HG02759 (cell line): ENCODE data around the gene BTC.
"Not testable (repeated sequence)": the region's sequence is repeated elsewhere in the genome, so short reads cannot be mapped to it uniquely, and the experiment has no call there.

Experiments used
- ATAC-seq: cut with Tn5 transposase; IDR thresholded peaks from one replicate; pipeline ENCODE4 v1.9.1; 2021; ENCODE audit warnings: mild to moderate bottlenecking, moderate library complexity; ENCODE audit not compliant: unreplicated experiment

Gene BTC

GRCh38 chr4:74794382-74795010, at the start of gene BTC:
Gene BTC (minus strand): TSS chr4:74794523. CDS start chr4:74794325, 198 bp downstream.
- peak; percentile 43 for ATAC-seq

DNA sequence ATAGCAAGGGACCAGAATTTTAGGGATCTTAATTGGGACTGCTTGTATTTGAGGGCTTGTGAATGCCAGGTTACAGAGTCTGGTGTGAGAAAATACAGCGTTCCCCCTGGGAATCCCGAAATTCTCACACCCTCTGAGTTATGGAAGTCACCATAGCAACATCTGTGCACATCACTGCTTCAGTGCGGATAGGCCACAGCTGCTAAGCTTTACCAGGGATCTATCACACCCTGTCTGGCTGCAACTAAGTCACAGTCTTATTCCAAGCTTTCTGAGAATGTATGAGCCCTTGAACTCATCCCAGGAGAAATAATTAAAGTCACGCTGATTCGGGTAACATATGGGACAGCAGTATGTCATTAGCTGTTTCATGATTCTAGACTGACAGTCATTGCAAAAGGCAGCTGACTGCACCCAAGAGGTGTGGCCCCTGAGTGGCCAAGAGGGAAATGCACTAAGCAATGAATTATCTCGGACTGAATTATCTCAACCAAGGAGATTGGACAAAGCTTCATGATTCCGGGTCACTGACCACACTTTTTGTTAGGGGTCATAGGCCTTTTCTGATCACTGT, 46.7 kb upstream of the BTC start:
- no peak for ATAC-seq

DNA sequence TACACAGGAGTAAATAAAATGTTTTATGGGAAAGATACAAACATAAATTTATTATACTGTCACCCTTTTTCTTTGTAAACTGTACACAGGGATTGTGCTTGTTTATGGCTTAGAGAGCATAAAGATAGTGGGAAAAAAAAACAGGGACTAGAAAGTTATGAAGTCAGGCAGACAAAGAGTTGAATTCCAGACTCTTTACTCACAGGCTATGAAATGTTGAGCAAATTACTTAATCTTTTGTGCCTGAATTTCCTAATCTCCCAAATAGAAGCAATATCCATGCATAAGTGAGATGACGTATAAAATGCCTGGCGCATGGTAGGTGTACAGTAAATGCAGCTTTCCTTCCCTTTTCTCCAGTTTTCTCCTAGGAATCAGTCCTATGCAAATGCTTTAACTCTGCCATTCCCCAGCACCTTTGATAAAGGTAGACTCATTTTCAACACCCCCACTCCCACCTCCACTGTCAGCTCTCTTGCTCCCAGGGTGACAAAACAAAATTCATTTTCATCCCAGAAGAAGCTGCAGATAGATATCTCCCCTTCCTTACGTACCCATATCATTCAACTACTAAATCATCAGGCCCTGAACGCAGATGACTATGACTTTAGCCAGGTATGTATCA, 44.5 kb upstream of the BTC start:
- ATAC-seq, result no peak

DNA sequence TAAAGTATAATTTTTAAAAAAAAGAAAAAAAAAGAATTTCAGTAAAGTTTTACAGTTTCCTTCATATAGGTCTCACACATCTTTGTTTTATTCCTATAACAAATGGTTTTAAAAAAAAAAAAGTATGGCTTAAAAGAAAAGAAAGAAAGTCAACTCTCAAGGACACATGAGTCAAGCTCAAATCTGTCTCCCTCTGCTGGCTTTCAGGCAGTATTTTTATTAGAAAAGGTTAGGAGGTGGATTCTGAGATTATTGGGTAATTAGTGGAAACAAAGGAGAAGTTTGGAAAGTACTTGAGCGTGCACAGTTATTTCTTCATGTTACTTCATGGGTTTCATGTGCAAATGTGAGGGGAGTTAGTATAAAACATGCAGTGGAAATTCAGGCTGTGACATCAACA, 36.6 kb upstream of the BTC start:
- ATAC-seq, result no peak

- peak; percentile 69 for ATAC-seq
Observed at GRCh38 chr4:74823194-74823593, 28.9 kb upstream of the BTC start.

- ATAC-seq, result no peak
Observed at GRCh38 chr4:74822603-74823002, 28.3 kb upstream of the BTC start.

DNA sequence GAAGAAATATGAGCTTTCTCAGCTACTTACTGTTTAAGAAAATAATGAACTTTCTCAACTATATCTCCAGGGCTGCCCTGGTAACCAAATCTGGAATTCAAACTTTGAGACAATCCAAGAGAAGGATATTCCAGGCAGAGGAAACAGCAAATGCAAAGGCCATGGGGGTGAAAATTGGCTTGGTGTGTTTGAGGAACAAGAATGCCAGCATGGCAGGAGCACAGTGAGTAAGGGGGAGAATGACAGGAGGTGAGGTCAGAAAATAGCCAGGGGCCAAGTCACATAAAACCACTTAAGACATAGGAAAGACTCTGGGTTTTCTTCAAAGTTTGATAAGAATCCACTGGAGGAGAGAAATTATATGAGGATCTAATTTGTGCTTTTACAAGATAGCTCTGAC, 27.2 kb upstream of the BTC start:
- ATAC-seq, result no peak

- no peak for ATAC-seq
Observed at GRCh38 chr4:74814052-74814451, 19.7 kb upstream of the BTC start.

GRCh38 chr4:74812056-74812455, 17.7 kb upstream of the BTC start:
- not testable (repeated sequence) for ATAC-seq

- ATAC-seq, result no peak
Observed at GRCh38 chr4:74805601-74806000, 11.3 kb upstream of the BTC start.

DNA sequence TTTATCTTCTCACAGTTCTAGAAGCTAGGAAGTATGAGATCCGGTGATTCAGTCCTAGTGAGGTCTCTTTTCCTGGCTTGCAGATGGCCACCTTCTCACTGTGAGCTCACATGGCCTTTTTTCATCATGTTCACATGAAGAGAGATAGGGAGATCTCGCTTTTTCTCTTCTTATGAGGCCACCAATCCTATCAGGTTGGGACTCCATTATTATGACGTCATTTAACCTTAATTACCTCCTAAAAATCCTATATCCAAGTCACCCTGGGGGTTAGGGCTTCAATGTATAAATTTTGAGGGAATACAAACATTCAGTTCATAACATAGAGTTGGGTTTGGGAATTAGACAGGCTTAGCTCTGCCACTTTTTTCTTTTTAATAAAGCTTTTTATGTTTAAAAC, 6.0 kb upstream of the BTC start:
- ATAC-seq, result no peak

- ATAC-seq, result no peak
Observed at GRCh38 chr4:74796631-74797030, 2.3 kb upstream of the BTC start.

DNA sequence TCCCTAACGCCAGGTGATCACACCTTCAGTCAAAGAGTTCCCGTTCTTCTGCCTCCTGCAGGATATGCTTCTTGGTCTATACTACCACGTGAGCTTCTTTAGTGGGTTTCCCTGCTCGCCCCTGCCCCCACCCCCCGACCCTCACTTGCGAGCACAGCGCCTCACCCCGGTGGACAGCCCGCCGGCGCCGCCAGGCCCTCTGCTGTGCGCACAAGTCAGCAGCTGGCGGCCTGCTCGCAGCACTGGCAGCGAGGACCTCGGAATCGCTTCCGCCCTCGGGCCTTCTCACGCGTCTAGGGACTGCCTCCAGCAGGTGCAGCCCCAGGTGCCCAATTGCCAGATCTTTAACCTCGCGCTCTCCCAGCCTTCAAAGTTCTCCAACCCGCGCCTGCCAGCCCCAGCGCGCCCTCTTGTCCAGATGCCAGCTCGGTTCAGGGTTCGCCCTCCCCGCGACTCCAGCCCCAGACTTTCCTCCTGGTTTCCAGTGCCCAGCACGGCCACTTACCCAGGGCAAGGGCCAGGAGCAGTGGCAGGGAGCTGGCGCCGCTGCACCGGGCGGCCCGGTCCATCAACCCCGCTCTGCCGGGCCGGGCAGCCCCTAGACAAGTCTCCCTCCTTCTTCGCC, 454 bp downstream of the BTC start:
- ATAC-seq, result peak; percentile 82

DNA sequence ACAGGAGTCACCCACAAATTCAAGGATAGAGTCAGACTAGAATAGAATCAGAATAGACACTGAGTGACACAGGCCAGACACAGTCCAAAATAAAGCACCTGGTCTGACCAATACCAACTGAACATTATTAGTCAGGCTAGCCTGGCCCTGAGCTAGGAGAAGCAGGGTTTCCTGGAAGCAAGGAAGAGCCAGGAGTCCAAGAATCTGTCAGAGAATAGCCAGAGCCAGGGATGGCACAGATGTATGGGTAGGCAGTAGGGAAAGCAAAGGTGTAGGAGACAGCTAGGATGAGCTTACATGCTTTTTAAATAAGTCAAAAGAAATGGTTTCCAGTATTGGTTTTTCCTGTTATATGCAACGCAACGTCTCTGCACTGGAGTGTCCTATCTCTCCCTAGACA, 3.7 kb downstream of the BTC start:
- ATAC-seq, result no peak

DNA sequence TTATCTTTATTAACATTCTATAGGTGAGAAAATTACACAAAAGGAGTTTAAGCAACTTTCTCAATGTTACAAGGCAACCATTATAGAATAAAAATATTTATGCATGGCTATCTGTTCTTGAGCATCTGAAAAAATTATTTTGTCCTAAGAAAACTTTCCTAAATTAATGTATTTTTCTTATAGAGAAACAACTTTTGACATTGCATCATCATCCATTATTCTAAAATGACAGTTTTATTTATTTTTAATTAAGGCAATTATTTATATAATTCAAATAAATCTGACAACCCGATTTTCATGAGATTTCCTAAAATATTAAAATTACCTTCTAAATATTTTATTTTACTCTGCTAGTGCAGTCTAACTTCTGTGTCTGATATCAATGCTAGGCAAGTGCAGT, 4.8 kb downstream of the BTC start:
- ATAC-seq, result no peak

- no peak for ATAC-seq
Observed at GRCh38 chr4:74777531-74777930, 16.8 kb downstream of the BTC start.

DNA sequence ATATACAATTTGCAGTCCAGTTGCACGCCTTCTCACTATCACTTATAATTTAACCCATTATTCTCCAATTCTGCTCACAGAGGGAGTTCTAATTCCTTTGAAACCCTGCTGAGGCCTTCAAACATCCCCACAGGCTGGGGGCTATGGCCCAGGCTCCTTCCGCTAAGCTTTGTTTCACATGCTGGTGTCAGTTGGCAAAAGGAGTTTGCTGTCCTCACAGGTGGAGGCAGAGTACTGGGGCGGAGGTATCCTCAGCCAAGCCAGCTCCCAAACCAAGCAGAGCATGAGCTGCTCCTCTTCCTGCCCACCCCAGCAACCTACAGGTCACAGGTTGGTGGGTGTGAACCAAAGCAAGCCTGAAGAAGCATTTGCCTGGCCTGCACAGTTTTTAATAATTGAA, 21.5 kb downstream of the BTC start:
- no peak for ATAC-seq

DNA sequence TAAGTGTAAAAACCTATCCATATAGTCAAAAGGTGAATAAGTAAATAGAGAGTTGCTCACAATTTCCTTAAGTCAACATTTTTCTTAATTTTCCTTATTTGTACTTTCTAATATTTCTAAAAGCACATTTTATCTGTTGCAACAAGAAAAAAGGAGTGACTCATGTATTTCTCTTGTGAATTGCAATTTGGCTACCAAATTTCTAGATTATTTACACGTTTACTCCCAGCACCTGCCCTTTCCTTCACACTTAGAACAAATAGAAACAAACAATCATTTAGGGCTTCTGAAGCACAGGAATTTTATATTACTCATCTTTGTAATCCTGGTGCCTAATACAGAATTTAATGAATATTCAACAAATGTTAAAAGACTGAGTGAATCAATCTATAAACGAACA, 22.2 kb downstream of the BTC start:
- no peak for ATAC-seq

DNA sequence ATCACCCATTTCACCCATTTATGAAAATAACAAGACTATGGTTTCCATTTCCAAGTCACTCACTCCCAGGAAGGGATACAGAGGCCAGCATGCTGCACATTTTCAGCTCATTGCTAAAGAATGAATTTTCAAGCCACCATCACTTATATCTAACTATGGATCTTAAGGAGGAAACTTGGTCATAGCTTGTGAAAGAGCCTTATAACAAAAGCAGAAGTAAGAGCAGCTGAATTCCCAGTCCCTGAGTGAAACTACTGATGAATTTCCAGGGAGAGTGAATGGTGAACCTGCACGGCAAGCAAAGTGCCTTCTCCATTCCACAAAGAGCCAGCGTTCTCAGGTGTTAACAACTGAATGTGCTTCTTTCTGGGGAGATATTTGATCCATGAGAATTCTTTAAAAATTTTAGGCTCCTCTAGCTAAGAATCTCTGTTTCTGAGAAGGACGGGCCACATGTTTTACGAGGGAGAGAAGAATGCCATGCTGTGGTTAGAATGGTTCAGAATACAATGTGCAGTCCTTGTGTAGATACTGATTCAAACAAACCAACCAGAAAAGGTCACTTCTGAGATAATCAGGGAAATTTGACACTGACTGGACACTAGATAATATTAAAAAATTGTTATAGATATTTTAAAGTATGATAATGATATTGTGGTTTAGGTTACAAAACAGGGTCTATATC, 24.0 kb downstream of the BTC start:
- ATAC-seq, result no peak

- no peak for ATAC-seq
Observed at GRCh38 chr4:74768857-74769525, 25.3 kb downstream of the BTC start.

DNA sequence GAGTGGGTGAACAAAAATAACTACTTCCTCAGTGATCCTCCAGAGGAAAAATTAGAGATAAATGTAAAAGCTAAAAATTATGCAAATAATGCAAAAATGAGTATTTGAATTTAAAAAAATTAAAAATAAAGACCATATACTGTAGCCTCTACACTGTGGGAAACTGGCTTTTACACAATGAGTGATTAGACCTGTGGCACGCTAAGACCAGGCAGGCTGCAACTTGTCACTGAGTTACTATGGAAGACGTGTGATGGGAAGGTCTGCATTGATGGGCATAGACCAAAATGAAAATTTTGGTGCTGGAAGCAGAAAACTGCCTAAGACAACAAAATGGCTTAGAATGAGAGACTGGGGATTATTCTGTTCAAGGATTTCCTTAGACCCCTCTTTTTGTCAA, 30.2 kb downstream of the BTC start:
- no peak for ATAC-seq
